Measurements from ENCODE around the gene CDK4.

Gene CDK4

GRCh38 chr12:57732726-57733593, 19.1 kb downstream of the CDK4 start:
- Histone ChIP-seq H3K9me3 (no peaks in the 10 kb centered on the region), H3K27me3 (peaks cover 34% of the 10 kb centered on the region), H3K4me3 (ENCODE audit: low read depth, low read length) (no peak overlapping the region), H3K36me3 (no peaks in the 10 kb centered on the region), H3K4me1 (no peaks in the 10 kb centered on the region; the same call in 1 of the 2 replicates)
- peak; percentile 1 for DNase-seq
- no peak for TF ChIP-seq CTCF (IDR thresholded peaks at IDR 0.05; ENCODE audit: low read depth, low read length)

- H3K4me1 ChIP-seq: no peaks in the 10 kb centered on the region; the same call in 1 of the 2 replicates
- H3K4me3 ChIP-seq (ENCODE audit: low read depth, low read length): no peak overlapping the region
- H3K27me3 ChIP-seq: peaks cover 27% of the 10 kb centered on the region
- no peaks in the 10 kb centered on the region for H3K9me3 ChIP-seq
- peak; percentile 2 for DNase-seq
- TF ChIP-seq CTCF (IDR thresholded peaks at IDR 0.05; ENCODE audit: low read depth, low read length): no peak
- H3K36me3 ChIP-seq: no peaks in the 10 kb centered on the region
Observed at GRCh38 chr12:57732270-57732669, 19.8 kb downstream of the CDK4 start.

- Histone ChIP-seq H3K4me3 (ENCODE audit: low read depth, low read length) (no peak overlapping the region), H3K36me3 (no peaks in the 10 kb centered on the region), H3K9me3 (no peaks in the 10 kb centered on the region), H3K4me1 (no peaks in the 10 kb centered on the region; the same call in 1 of the 2 replicates), H3K27me3 (peaks cover 20% of the 10 kb centered on the region)
- no peak for TF ChIP-seq CTCF (IDR thresholded peaks at IDR 0.05; ENCODE audit: low read depth, low read length)
- DNase-seq: peak; percentile 2
Observed at GRCh38 chr12:57731411-57732080, 20.6 kb downstream of the CDK4 start.

- Histone ChIP-seq H3K4me3 (ENCODE audit: low read depth, low read length) (no peak overlapping the region), H3K36me3 (no peaks in the 10 kb centered on the region), H3K27me3 (peaks cover 10% of the 10 kb centered on the region), H3K9me3 (no peaks in the 10 kb centered on the region), H3K4me1 (peaks cover 2% of the 10 kb centered on the region; the same call in 1 of the 2 replicates)
- no peak for DNase-seq
- no peak for TF ChIP-seq CTCF (IDR thresholded peaks at IDR 0.05; ENCODE audit: low read depth, low read length)
Observed at GRCh38 chr12:57730336-57731067, 21.6 kb downstream of the CDK4 start.

GRCh38 chr12:57729321-57729844, 22.7 kb downstream of the CDK4 start:
- no peaks in the 10 kb centered on the region; the same call in 1 of the 2 replicates for H3K27me3 ChIP-seq
- no peak for TF ChIP-seq CTCF (IDR thresholded peaks at IDR 0.05; ENCODE audit: low read depth, low read length)
- no peak overlapping the region for H3K4me3 ChIP-seq (ENCODE audit: low read depth, low read length)
- H3K36me3 ChIP-seq: no peaks in the 10 kb centered on the region
- no peaks in the 10 kb centered on the region for H3K9me3 ChIP-seq
- H3K4me1 ChIP-seq: peaks cover 2% of the 10 kb centered on the region; the same call in 1 of the 2 replicates
- DNase-seq: no peak

Data from BE2C (cell line).